NCI-H2196 (cell line): ENCODE measurements around the gene MYADM.

Experiments
- DNase-seq: peaks from one replicate; lab custom pipeline; 2025; ENCODE audit not compliant: unreplicated experiment; lab: John Stamatoyannopoulos, UW

MYADM gene

GRCh38 chr19:53884256-53884655, 16.6 kb downstream of the MYADM start:
- no peak for DNase-seq

- DNase-seq = no peak
These were observed 17.4 kb downstream of the MYADM start for GRCh38 chr19:53885036-53885435.

GRCh38 chr19:53892301-53892980, 24.8 kb downstream of the MYADM start:
- no peak for DNase-seq

- no peak for DNase-seq
These were observed 25.3 kb downstream of the MYADM start for GRCh38 chr19:53892981-53893325.

GRCh38 chr19:53894707-53895106, 27.0 kb downstream of the MYADM start:
- no peak for DNase-seq

GRCh38 chr19:53896682-53897081, 29.0 kb downstream of the MYADM start:
- no peak for DNase-seq

- no peak for DNase-seq
These were observed 29.8 kb downstream of the MYADM start for GRCh38 chr19:53897459-53897858.

- no peak for DNase-seq
These were observed 30.5 kb downstream of the MYADM start for GRCh38 chr19:53898166-53898565.

- no peak for DNase-seq
These were observed 31.1 kb downstream of the MYADM start for GRCh38 chr19:53898636-53899341.

- DNase-seq = no peak
These were observed 32.6 kb downstream of the MYADM start for GRCh38 chr19:53900191-53900860.

GRCh38 chr19:53903055-53903680, 35.5 kb downstream of the MYADM start:
- peak; percentile 6 for DNase-seq

- no peak for DNase-seq
These were observed 37.2 kb downstream of the MYADM start for GRCh38 chr19:53904909-53905308.

- no peak for DNase-seq
These were observed 38.1 kb downstream of the MYADM start for GRCh38 chr19:53905787-53906186.

- peak; percentile 10 for DNase-seq
These were observed 38.8 kb downstream of the MYADM start for GRCh38 chr19:53906211-53907192.

- DNase-seq = no peak
These were observed 39.5 kb downstream of the MYADM start for GRCh38 chr19:53907193-53907581.

- no peak for DNase-seq
These were observed 40.0 kb downstream of the MYADM start for GRCh38 chr19:53907690-53908089.

- no peak for DNase-seq
These were observed 40.6 kb downstream of the MYADM start for GRCh38 chr19:53908106-53908934.

GRCh38 chr19:53908935-53909415, 41.3 kb downstream of the MYADM start, which contains the start of gene CACNG7:
Gene CACNG7, plus strand, starts transcription at chr19:53909278. Its CDS starts 3,554 bp downstream, at chr19:53912832.
- no peak for DNase-seq

GRCh38 chr19:53909471-53910169, 41.9 kb downstream of the MYADM start:
- DNase-seq = no peak
